ENCODE data around the gene SLC9A1. TPM values are rescaled to one million over a fixed set of nuclear protein-coding genes. Genes with fewer than 3 reads are reported as not detected.

Gene SLC9A1
- total RNA-seq, 2 donors from 2014 or later: 12.3 to 36.3 TPM

DNA sequence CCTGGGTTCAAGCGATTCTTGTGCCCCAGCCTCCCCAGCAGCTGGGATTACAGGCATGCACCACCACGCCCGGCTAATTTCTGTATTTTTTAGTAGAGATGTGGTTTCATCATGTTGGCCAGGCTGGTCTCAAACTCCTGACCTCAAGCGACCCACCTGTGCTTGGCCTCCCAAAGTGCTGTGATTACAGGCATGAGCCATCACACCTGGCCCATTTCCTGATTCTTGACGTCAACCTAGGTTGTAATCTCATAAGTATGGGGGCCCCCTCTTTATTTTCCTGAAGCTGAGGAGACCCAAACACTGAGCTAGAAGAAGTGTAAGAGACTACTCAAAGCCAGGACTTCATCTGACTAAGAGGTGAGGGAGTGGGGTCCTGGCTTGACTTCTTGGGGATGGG is 21.8 kb downstream of the SLC9A1 start:
- DNase-seq (ENCODE audit: low spot score): no peak
- Histone ChIP-seq H3K27ac (no peak overlapping the region), H3K27me3 (replicated peaks; ENCODE audit: insufficient read depth) (no peaks in the 10 kb centered on the region), H3K36me3 (no peaks in the 10 kb centered on the region), H3K4me1 (ENCODE audit: control insufficient read depth in 1 of 2, low read depth in 2 of 2) (peaks cover 26 to 37% of the 10 kb centered on the region in 2 donors), H3K9me3 (no peaks in the 10 kb centered on the region), H3K4me3 (no peak overlapping the region)
- ATAC-seq (ENCODE audit: insufficient number of reproducible peaks, low FRiP score, low read depth): no peak
- TF ChIP-seq CTCF (IDR thresholded peaks at IDR 0.05): no peak

DNA sequence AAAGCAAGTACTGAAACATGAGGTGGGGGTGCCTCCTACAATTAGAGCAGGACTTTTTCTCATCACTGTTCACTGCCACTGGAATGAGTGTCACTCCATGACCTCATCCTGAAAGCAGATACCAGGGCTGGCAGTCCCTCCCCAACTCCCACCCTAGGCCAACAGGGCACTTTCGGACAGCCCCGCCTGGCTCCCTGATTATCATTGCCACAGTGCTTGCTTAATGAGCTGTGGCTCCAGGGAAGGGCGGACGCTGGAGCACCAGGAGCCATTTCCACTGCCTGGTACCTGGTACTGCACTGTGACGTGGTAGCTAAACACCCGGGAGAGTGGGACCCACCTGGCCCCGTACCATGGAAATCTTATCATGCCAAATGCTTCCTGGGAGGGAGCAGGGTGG is 22.3 kb downstream of the SLC9A1 start:
- H3K4me3 ChIP-seq: no peak overlapping the region
- no peak for ATAC-seq (ENCODE audit: insufficient number of reproducible peaks, low FRiP score, low read depth)
- no peak for DNase-seq (ENCODE audit: low spot score)
- TF ChIP-seq CTCF (IDR thresholded peaks at IDR 0.05): no peak
- no peaks in the 10 kb centered on the region for H3K9me3 ChIP-seq
- H3K27me3 ChIP-seq (replicated peaks; ENCODE audit: insufficient read depth): no peaks in the 10 kb centered on the region
- H3K4me1 ChIP-seq (ENCODE audit: control insufficient read depth in 1 of 2, low read depth in 2 of 2): peaks cover 23 to 31% of the 10 kb centered on the region in 2 donors
- no peaks in the 10 kb centered on the region for H3K36me3 ChIP-seq
- H3K27ac ChIP-seq: no peak overlapping the region

DNA sequence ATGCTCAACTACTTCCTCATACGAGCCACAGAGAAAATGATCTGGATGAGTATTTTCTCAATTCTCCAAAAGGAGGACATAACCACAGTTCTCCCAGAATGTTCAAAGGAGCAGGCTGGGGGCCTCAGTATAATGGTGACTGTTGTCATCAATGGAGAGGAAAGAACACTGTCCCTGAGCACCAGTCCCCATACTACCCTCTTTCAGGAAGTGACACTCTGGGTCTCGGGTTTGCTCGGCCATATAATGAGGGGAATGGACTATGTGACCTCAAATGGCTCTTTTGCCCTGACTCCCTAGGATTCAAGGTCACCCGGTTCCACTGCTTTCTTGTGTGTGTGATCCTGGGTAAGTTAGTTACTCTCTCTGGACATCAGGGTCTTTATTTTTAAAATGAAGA is 22.8 kb downstream of the SLC9A1 start:
- H3K4me3 ChIP-seq: no peak overlapping the region
- no peaks in the 10 kb centered on the region for H3K27me3 ChIP-seq (replicated peaks; ENCODE audit: insufficient read depth)
- H3K9me3 ChIP-seq: no peaks in the 10 kb centered on the region
- no peak overlapping the region for H3K27ac ChIP-seq
- H3K4me1 ChIP-seq (ENCODE audit: control insufficient read depth in 1 of 2, low read depth in 2 of 2): peaks cover 20 to 27% of the 10 kb centered on the region in 2 donors
- TF ChIP-seq CTCF (IDR thresholded peaks at IDR 0.05): no peak
- ATAC-seq (ENCODE audit: insufficient number of reproducible peaks, low FRiP score, low read depth): no peak
- no peaks in the 10 kb centered on the region for H3K36me3 ChIP-seq
- no peak for DNase-seq (ENCODE audit: low spot score)

GRCh38 chr1:27130798-27131197 is 24.1 kb downstream of the SLC9A1 start:
- Histone ChIP-seq H3K27ac (no peak overlapping the region), H3K27me3 (replicated peaks; ENCODE audit: insufficient read depth) (no peaks in the 10 kb centered on the region)
- ATAC-seq (ENCODE audit: insufficient number of reproducible peaks, low FRiP score, low read depth): no peak

GRCh38 chr1:27129225-27129624 is 25.7 kb downstream of the SLC9A1 start:
- DNase-seq (ENCODE audit: low spot score) (no peak), ATAC-seq (ENCODE audit: insufficient number of reproducible peaks, low FRiP score, low read depth) (no peak)
- Histone ChIP-seq H3K36me3 (no peaks in the 10 kb centered on the region), H3K27me3 (replicated peaks; ENCODE audit: insufficient read depth) (no peaks in the 10 kb centered on the region), H3K9me3 (no peaks in the 10 kb centered on the region), H3K27ac (no peak overlapping the region), H3K4me3 (no peak overlapping the region), H3K4me1 (ENCODE audit: control insufficient read depth in 1 of 2, low read depth in 2 of 2) (peaks cover 2 to 3% of the 10 kb centered on the region in 2 donors)
- no peak for TF ChIP-seq CTCF (IDR thresholded peaks at IDR 0.05)

More at GRCh38 chr1:27130798-27131197, 24.1 kb downstream of the SLC9A1 start:
- Histone ChIP-seq H3K9me3 (no peaks in the 10 kb centered on the region), H3K4me3 (no peak overlapping the region), H3K4me1 (ENCODE audit: control insufficient read depth in 1 of 2, low read depth in 2 of 2) (peaks cover 8 to 14% of the 10 kb centered on the region in 2 donors), H3K36me3 (no peaks in the 10 kb centered on the region)
- no peak for DNase-seq (ENCODE audit: low spot score)
- TF ChIP-seq CTCF (IDR thresholded peaks at IDR 0.05): no peak
